HG03439 (cell line): Measurements from ENCODE around the gene HS6ST1.
"Not testable (repeated sequence)": the region's sequence is repeated elsewhere in the genome, so short reads cannot be mapped to it uniquely, and the experiment has no call there.

Experiments
- ATAC-seq: cut with Tn5 transposase; IDR thresholded peaks from one replicate; pipeline ENCODE4 v1.9.1; 2021; ENCODE audit warnings: mild to moderate bottlenecking, moderate library complexity; ENCODE audit not compliant: unreplicated experiment

HS6ST1 gene

DNA sequence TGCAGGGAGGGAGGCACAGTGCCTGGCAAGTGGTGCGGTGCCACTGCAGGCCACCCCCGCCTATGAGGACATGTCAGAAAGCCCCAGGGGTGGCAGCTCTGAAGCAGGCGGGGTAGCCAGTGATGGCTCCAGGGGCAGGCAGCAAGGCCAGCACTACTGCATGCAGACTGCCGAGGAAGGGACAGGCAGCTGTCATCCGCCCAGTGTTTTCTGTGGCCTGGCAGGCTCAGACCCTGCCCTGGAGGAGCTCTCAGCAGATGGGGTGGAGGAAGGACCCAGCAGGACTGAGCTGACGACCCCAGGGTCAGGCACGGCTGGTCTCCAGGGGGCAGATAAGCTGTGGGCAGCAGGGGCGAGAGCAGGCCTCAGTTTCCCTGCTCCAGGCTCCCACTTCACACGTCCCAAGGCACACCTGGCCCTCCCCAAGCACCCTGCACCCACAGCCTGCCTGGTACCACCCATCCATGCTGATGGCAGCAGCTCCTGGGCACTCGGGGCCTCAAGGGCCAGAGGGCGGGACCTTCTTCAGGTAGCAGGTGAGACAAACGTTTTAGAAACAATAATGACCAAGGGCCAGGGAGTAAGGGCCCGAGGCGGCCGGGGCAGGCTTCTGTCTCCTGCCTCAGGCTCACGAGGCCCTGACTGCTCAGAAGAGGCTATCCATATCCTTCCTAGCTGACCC is 48.5 kb downstream of the HS6ST1 start:
- ATAC-seq, result no peak

DNA sequence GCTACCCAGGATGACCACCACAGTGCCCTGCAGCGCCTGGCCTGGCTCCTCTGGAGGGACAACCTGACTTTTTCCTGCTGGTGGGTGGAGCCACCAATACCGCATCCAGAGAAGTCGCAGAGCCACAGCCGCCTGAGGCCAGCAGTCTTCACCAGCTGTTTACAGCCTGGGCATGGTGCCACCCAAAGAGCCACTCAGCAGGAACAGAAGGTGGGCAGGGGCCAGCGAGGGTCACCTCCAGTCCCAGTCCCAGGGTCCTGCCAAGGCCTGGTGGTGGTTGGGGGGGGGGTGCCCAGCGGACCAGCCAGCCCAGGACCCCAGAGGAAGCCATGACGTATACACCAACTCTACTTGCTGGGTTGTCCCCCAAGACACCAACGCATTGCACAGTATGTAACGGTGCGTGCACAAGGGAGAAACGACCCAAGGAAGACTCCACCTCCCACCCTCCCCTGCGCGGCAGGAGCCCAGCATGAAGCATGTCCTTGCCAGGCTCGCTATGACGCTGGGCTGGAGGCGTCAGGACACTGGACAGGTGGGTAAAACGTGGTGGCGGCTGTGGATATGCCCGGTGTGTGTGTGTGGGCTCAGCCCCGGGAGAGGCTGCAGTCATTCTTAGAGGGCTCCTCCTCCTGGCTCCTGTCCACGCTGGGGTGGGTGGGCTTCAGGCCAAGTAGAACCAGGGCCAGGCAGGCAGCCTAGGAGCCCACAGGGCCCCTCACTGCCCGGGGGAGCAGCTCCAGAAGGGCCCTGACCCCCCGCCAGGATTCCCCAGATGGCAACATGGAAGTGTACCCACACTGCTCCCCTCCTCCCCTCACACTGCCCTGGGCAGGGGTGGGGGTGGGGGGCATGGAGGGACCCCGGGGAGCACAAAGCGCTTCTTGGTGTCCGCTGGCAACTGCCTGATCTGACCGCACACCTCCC is 49.3 kb downstream of the HS6ST1 start:
- ATAC-seq, result no peak

DNA sequence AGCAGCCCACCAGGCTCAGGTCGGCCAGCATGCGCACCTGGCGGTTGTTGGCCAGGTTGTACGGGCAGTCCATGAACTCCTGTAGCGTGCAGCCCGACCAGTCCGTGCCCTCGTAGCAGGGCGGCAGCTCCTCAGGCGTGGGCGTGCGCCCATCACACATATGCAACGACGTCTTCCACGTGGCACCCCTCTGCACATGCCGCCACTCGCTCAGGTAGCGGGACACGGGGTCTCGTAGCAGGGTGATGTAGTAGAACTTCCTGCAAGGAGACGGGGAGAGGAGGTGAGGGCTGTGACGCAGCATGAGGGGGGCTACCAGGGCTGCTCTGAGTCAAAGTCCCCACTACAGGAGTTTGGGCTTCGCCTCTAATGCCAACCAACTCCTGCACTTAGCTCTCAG is 50.1 kb downstream of the HS6ST1 start:
- not testable (repeated sequence) for ATAC-seq

DNA sequence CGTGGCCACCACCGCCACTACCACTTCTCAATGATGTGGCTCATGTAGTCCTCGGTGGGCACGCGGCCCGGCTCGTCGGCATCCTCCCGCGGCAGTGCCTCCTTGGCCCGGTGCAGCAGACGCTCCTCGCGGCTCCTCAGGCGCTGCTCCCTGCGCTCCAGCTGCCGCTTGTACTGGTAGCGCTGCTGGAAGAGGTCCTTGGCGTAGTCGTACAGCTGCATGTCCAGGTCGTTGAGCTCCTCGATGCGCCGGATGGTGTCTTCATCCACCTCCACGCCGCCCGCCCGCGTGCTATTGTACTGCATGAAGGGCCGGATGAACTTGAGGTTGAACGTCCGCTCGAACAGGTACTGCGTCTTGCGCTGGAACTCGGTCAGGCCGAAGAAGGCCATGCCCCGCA is 50.5 kb downstream of the HS6ST1 start:
- ATAC-seq, result not testable (repeated sequence)

DNA sequence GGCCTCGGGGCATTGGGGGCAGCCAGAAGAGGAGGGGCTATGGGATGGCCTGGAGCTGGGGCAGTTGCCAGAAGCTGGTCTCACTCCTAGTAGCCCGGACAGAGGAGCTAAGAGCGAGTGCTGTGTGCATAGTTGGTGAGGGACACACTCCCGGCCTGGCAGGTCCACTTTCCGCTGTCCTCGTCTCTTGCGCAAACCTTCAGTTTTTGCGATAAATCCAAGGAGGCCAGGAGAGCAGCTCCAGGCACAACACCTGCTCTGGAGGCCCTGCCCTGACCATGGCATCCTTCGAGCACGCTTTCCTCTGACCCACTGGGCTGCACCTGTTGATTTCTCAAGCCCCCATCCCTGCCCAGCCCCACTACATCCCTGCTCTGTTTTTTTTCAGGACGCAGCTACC is 51.0 kb downstream of the HS6ST1 start:
- not testable (repeated sequence) for ATAC-seq

DNA sequence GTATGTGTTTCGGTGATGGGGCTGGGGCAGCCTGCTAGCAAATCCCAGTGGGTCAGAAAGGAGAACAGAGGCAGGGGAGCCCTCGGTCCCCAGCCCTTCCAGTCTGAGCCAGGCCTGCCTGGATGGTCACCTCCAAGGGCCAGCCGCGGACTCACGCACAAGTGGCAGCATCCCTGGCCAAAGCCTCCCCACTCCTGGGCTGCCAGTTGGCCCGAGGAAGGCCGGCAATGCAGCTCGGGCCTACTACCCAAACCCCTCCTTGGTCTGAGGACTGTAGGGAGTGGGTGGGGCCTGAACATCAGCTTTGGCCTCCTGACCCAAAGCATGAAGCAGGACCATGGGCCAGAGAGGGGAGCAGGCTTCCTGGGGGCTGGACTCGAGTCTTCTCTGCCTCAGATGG is 51.5 kb downstream of the HS6ST1 start:
- ATAC-seq, result not testable (repeated sequence)

DNA sequence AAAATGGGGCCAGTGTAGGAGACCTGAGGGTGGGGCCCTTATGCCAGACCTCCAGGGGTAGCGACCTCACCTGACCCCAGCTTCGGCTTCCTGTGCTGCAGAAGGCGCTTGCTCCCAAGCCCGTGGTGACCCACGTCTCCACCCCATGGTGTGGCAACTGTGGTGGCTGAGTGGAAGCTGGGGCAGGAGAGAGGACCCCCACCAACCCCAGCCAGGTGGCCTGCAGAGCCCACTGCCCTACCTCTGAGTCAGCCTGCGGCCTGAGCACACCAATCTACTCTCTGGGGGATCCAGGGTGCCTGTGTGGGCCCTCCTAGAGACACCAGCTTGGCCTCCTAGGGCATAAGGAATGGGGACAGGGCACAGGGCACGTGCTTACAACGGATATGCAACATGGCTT is 52.2 kb downstream of the HS6ST1 start:
- ATAC-seq, result not testable (repeated sequence)

DNA sequence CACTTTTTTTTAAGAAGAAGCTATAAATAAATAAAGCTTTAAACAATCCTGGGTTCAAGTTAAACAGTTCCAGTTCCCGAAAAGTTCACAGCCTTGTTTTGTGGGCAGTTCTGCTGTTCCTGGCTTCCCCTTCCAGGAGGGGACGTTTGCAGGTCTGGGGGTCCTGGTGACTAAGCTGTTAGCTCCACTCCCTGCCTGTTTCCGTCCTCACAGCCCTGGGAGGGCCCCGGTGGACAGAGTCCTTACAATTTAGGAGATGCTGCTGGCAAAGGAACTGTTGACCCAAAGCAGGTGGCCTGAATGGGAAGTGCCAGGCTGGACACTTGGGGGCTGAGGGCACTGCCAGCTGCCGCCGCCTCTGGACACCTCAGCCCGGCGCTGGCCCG is 53.1 kb downstream of the HS6ST1 start:
- not testable (repeated sequence) for ATAC-seq

DNA sequence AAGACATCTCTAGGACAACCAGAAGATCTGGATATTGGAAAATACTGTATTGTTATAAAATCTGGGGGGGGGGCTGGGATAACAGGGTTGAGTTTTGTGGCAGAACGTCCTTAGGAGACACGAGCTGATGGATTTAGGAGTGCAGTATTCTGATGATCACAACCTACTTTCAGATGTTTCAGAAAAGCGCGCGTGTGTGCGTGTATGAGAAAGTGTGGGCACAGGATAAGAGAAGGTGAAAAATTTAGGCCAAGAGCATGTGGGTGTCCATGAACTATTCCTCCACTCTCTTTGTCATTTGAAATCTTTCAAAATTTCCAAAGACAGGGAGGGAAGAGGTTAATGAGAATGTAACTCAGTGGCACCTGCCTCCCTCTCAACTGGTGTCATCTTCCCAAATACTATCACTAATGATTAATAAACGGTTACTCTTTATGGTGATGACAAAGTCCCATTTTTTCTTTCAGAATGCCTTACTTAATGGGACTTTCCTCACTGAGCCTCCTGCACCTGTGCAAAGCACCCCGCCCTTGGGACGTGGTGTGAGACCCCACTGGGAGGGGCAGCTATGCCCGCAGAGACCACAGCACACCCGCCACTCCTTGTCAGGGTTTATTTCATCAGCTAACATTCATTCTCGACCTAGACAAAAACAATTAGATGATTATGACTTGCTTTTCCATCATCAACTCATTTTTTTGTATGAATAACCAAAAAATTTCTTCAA is 53.6 kb downstream of the HS6ST1 start:
- no peak for ATAC-seq

DNA sequence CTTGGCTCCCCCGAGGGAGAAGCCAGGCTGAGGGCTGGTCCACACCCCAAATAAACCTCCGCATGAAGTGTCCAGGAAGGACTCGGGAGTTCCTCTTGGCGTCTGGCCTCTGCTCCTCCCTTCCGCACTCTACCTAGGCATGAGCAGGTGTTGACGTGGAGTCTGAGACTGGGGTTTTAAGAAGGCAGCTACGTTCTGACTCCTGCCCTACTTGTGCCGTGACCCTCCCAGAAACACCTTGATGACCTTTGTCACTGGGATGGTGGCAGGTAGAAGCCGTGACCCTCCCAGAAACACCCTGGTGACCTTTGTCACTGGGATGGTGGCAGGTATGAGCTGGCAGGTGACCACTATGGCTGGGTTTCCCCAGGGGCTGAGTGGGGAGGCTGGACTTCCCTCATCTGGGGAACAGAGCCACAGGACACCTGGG is 54.8 kb downstream of the HS6ST1 start:
- no peak for ATAC-seq

DNA sequence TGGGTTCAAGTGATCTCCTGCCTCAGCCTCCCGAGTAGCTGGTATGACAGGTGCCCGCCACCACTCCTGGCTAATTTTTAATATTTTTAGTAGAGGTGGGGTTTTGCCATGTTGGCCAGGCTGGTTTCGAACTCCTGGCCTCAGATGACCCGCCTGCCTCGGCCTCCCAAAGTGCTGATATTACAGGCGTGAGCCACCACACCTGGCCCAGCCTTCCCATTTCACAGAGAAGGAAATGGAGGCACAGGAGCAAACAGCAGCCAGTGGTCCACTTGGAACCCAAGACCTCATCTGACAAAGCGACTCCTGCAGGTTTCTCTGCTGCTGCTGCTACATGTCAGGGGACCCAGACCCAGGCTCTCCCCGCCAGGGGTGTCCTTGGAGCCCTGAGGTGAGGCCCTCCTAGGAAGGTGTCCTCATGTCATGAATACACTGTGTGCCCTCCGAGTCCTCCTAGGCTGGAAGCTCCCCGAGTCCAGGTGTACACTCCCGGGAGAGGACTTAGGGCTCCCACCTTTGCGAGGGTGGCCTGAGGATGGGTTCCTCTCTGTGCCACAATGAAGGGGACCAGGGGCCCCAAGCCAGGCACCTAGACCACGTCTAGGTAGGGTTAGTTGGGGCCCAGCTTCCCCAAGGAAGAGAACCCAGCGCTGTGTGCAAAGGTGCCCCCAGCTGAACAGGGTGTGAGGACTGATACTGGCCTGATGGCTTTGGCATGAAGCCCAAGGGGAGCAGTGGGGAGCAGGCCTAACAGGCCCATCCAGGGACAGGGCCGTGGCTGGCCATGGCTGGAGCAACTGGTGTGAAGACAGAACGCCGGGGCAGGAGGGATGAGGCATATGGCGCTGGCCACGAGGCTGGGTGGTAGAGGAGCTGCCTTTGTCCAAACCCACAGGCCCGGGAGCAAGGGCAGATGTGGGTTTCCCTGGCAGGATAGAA is 56.1 kb downstream of the HS6ST1 start:
- ATAC-seq, result no peak

DNA sequence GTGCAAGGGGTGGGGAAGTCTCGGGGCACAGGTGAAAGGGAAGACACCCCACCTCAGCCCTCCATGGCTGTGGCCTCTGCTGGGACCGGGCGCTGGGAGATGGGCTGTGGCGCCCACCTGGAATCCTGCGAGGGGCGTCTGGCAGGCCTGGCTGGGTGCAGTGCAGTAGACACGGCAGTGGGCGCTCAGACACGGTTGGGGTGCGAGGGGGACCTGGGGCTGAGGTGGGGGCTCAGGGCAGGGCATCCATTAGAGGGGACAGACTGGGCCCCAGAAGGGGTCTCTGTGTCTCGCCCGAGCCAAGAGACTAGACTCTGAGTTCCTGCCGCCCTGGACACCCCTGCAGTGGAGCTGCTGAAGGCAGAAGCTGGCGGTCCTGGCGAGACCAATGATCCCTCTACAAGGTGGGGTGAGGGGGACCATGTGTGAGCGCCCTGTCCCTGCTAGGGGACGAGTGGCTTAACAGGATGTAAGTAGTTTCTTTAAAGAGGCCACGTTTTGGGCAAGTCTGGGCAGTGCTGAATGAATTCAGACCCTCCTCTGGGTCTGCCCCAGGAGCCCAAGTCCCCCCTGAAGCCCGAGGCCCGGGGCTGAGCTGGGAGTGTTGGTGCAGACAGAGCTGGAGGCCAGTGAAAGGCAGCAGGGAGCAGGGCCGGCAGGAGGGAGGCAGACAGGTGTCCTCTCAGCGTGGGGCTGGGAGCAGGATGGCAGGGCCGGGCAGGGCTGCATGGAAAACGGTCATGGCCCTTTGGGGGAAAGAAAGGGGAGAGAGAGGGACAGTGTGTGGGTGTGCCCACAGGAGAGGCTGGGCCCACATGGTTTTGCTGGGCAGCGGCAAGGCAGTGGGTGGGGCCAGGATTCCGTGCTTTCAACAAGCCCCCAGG is 57.2 kb downstream of the HS6ST1 start:
- no peak for ATAC-seq

DNA sequence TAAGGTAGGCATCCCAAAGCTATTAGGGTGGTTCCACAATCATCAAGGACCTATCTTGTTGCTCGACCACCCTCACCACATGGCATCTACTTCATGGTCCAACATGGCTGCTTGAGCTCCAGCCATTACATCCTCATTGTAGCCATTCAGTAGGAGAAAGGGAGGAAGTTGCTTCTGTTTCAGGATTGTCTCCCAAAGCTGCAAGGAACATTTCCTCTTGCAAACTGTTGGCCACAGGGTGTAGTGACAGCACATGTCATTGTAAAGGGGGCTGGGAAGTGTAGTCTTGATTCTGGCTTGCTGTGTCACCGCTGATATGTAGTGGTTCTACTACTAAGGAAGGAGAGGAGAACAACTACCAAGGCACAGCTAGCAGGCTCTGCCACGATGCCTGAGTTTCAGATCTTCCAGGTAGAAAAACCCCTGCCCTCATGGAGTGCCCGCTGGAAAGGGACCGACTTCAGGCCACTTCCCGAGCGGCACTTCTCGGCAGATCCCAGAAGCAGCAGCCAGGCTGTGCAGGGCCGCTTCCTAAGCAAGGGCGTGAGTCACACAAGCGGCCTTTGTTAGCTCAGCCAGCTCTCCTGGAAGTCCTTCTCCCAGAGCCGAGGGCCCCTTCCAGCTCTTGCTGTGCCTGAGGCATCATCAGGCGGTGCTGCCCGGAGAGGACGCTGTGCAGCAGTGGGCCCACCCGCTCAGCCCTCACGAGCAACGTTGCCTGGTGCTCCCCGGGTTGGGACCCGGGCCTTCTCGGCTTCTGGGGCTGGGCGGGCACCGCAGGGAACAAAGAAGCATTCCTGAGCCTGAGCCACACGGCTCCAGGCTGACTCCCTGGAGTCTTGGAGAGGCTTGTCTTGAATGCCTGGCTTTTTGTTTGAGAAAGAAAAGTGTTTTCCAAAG is 58.2 kb downstream of the HS6ST1 start:
- ATAC-seq, result no peak

DNA sequence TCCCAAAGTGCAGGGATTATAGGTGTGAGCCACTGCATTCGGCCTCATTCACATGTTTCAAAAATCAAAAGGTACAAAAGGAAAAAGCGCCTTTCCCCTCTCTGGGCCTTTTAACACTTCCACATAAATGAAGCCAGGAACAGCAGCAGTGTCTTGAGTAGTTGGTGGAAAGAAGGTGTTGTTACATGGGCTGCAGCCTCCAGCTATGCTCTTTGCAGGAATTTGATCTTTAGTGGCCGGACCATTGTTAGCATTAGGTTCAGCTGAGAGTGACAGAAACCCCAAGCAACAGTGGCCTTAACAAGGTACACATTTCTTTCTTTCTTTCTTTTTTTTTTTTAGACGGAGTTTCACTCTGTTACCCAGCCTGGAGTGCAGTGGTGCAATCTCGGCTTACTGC is 59.1 kb downstream of the HS6ST1 start:
- no peak for ATAC-seq

DNA sequence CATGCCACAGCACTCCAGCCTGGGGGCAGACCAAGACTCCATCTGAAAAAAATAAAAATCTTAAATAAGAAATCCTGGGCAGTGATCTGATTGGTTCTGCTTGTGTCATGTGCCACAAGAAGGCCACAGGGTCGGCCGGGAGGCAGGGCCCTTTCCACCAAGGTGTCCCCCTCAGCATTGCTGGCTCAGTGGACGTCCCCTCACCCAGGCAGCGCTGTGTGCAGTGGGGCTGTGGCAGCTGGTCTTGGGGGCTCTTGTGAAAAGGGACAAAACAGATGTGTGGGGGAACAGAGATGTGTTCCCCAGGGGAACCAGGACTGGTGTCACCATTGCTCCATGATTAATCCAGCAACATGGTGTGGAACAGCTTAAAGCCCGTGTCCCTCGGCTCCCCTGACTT is 60.5 kb downstream of the HS6ST1 start:
- no peak for ATAC-seq

DNA sequence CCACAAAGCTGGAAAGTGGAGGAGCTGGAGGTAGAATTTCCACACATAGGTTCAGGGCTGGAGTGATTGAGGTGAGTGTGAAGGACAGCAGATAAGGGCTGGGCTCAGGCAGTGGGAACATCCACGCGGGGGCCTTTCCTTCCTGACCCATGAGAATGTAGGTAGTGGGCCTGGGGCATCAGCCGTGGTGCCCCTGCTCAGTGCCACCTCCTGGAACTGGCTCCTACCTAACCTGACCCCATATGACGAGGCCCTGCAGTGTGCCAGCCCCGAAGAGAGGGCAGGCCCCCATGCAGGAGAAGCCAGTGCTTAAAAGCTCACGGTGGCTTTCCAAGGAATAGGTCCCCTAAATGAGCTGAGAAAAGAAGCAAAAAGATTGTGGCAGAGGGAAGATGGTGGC is 66.2 kb downstream of the HS6ST1 start:
- no peak for ATAC-seq

DNA sequence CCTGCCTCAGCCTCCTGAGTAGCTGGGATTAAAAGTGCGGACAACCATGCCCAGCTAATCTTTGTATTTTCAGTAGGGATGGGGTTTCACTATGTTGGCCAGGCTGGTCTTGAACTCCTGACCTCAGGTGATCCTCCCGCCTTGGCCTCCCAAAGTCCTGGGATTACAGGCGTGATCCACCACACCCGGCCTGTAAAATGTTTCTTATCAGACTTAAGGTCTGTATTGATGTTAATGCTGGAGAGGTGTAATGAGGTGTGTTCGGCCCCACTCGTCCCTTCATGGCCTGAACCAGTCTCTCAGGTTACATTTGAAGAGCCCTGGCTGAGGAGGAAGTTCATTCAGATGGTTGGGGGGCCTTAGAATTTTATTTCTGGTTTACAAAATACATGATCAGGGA is 66.6 kb downstream of the HS6ST1 start:
- ATAC-seq, result not testable (repeated sequence)

DNA sequence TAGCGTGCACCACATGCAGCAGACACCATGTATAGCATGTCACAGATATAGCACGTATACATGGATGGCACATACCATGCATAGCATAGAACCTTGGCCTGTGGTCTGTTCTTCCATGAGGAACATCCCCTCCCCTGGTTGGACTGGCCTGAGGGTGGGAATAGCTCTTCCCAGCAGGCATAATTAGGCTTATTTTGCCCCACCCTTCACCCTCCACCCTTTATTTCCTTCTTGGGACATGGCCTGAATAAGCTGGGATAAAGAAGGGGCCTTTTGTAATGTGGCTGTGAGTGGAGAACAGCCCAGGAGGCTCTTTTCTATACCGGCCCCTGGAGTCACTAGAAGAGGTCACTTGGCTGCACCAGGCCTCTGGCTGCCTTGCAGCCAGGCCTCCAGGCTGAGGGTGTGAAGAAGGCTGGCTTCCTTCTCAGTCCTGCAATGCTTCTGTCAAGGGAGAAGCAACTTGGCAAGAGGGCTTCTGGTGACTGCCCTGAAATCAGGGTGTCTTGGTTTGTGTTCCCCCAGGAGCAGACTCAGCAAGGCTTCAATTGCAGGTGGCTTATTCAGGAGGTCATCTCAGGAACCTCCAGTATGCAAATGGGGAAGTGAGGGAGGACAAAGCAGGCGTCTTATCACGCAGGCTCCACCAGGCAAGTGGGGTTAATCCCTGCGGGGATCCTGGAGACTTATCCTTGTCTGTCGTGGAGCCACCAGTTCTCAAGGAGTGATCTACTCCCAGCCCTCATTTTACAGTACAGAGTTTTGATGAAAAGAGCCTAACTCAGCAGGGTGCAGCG is 68.2 kb downstream of the HS6ST1 start:
- ATAC-seq, result no peak
